ENCODE data around the gene LCLAT1.
"Not testable (repeated sequence)": the region's sequence is repeated elsewhere in the genome, so short reads cannot be mapped to it uniquely, and the experiment has no call there.

Gene LCLAT1

GRCh38 chr2:30488012-30488659 lies 41.1 kb downstream of the LCLAT1 start:
- H3K27ac ChIP-seq = no peak overlapping the region
- no peak for TF ChIP-seq ZFX (IDR thresholded peaks at IDR 0.05)
- no peak for TF ChIP-seq CTCF (conservative IDR thresholded peaks at IDR 0.05)

- no peak for TF ChIP-seq CTCF (conservative IDR thresholded peaks at IDR 0.05)
- TF ChIP-seq ZFX (IDR thresholded peaks at IDR 0.05) = no peak
- no peak overlapping the region for H3K27ac ChIP-seq
Measured at GRCh38 chr2:30491225-30491624, 44.2 kb downstream of the LCLAT1 start.

GRCh38 chr2:30492185-30492584 lies 45.1 kb downstream of the LCLAT1 start:
- TF ChIP-seq CTCF (conservative IDR thresholded peaks at IDR 0.05) = no peak
- TF ChIP-seq ZFX (IDR thresholded peaks at IDR 0.05) = no peak

GRCh38 chr2:30492619-30493018 lies 45.6 kb downstream of the LCLAT1 start:
- no peak overlapping the region for H3K27ac ChIP-seq

More at GRCh38 chr2:30492185-30492584, 45.1 kb downstream of the LCLAT1 start:
- no peak overlapping the region for H3K27ac ChIP-seq

GRCh38 chr2:30493440-30493839 lies 46.4 kb downstream of the LCLAT1 start:
- TF ChIP-seq ZFX (IDR thresholded peaks at IDR 0.05) = no peak
- TF ChIP-seq CTCF (conservative IDR thresholded peaks at IDR 0.05) = no peak

More at GRCh38 chr2:30492619-30493018, 45.6 kb downstream of the LCLAT1 start:
- TF ChIP-seq ZFX (IDR thresholded peaks at IDR 0.05) (no peak), CTCF (conservative IDR thresholded peaks at IDR 0.05) (no peak)

GRCh38 chr2:30495896-30496295 lies 48.9 kb downstream of the LCLAT1 start:
- not testable (repeated sequence) for H3K27ac ChIP-seq

More at GRCh38 chr2:30493440-30493839, 46.4 kb downstream of the LCLAT1 start:
- no peak overlapping the region for H3K27ac ChIP-seq

GRCh38 chr2:30499681-30500080 lies 52.6 kb downstream of the LCLAT1 start:
- H3K27ac ChIP-seq = no peak overlapping the region
- TF ChIP-seq ZFX (IDR thresholded peaks at IDR 0.05) (no peak), CTCF (conservative IDR thresholded peaks at IDR 0.05) (no peak)

GRCh38 chr2:30500699-30501098 lies 53.7 kb downstream of the LCLAT1 start:
- H3K27ac ChIP-seq = no peak overlapping the region
- TF ChIP-seq ZFX (IDR thresholded peaks at IDR 0.05) = no peak
- no peak for TF ChIP-seq CTCF (conservative IDR thresholded peaks at IDR 0.05)
